ENCODE measurements around the gene GTPBP2.
"Not testable (repeated sequence)": the region's sequence is repeated elsewhere in the genome, so short reads cannot be mapped to it uniquely, and the experiment has no call there.

Gene GTPBP2

GRCh38 chr6:43604174-43604573, 24.9 kb downstream of the GTPBP2 start:
- in situ Hi-C loops (cut with MboI; ENCODE audit: low pct_unique_long_range_greater_than_20kb, low sequenced_read_pairs, unreplicated experiment): no loop called here
- TF ChIP-seq CTCF (IDR thresholded peaks at IDR 0.05; ENCODE audit: extremely low read depth, insufficient read depth, missing control alignments): no peak
- DNase-seq (ENCODE audit: low spot score): no peak

- in situ Hi-C loops (cut with MboI; ENCODE audit: low pct_unique_long_range_greater_than_20kb, low sequenced_read_pairs, unreplicated experiment): no loop called here
- DNase-seq (ENCODE audit: low spot score): no peak
- no peak for TF ChIP-seq CTCF (IDR thresholded peaks at IDR 0.05; ENCODE audit: extremely low read depth, insufficient read depth, missing control alignments)
Measured at GRCh38 chr6:43600595-43600994, 28.5 kb downstream of the GTPBP2 start.

GRCh38 chr6:43593938-43594337, 35.1 kb downstream of the GTPBP2 start:
- no peak for TF ChIP-seq CTCF (IDR thresholded peaks at IDR 0.05; ENCODE audit: extremely low read depth, insufficient read depth, missing control alignments)
- in situ Hi-C loops (cut with MboI; ENCODE audit: low pct_unique_long_range_greater_than_20kb, low sequenced_read_pairs, unreplicated experiment): no loop called here

GRCh38 chr6:43589564-43589963, 39.5 kb downstream of the GTPBP2 start:
- DNase-seq (ENCODE audit: low spot score); in situ Hi-C loops (cut with MboI; ENCODE audit: low pct_unique_long_range_greater_than_20kb, low sequenced_read_pairs, unreplicated experiment): not testable (repeated sequence)

More at GRCh38 chr6:43593938-43594337, 35.1 kb downstream of the GTPBP2 start:
- no peak for DNase-seq (ENCODE audit: low spot score)

- no peak for DNase-seq (ENCODE audit: low spot score)
- TF ChIP-seq CTCF (IDR thresholded peaks at IDR 0.05; ENCODE audit: extremely low read depth, insufficient read depth, missing control alignments): no peak
- in situ Hi-C loops (cut with MboI; ENCODE audit: low pct_unique_long_range_greater_than_20kb, low sequenced_read_pairs, unreplicated experiment): no loop called here
Measured at GRCh38 chr6:43588194-43588593, 40.9 kb downstream of the GTPBP2 start.

GRCh38 chr6:43584892-43585570, 44.0 kb downstream of the GTPBP2 start:
- no peak for DNase-seq (ENCODE audit: low spot score)
- in situ Hi-C loops (cut with MboI; ENCODE audit: low pct_unique_long_range_greater_than_20kb, low sequenced_read_pairs, unreplicated experiment): no loop called here
- no peak for TF ChIP-seq CTCF (IDR thresholded peaks at IDR 0.05; ENCODE audit: extremely low read depth, insufficient read depth, missing control alignments)

GRCh38 chr6:43582911-43583310, 46.2 kb downstream of the GTPBP2 start:
- no peak for TF ChIP-seq CTCF (IDR thresholded peaks at IDR 0.05; ENCODE audit: extremely low read depth, insufficient read depth, missing control alignments)
- no peak for DNase-seq (ENCODE audit: low spot score)
- in situ Hi-C loops (cut with MboI; ENCODE audit: low pct_unique_long_range_greater_than_20kb, low sequenced_read_pairs, unreplicated experiment): no loop called here
